HepG2 (cell line): Measurements from ENCODE around the gene CARMIL3. TPM values are rescaled to one million over a fixed set of nuclear protein-coding genes. Genes with fewer than 3 reads are reported as not detected.

ENCODE experiments used
- AGO1 ChIP-seq: fragments of 200-400 bp; formaldehyde crosslinking; IDR thresholded peaks from 2 replicates; pipeline ENCODE4 v1.6.1; 2017; ENCODE audit warnings: mild to moderate bottlenecking, low read depth, low read length, moderate library complexity; ENCODE audit not compliant: poor library complexity, severe bottlenecking
- BHLHE40 ChIP-seq: IDR thresholded peaks from 2 replicates; pipeline ENCODE4 v1.6.1; 2011; ENCODE audit warnings: low read length, improper control_type of control experiment
- FOXO4 ChIP-seq: sonication (generic); formaldehyde crosslinking; conservative IDR thresholded peaks from 2 replicates; pipeline ENCODE4 v1.8.1; 2023; ENCODE audit warnings: missing genetic modification reagents
- HDAC1 ChIP-seq: sonication (generic); formaldehyde crosslinking; IDR thresholded peaks from 2 replicates; pipeline ENCODE4 v1.5.1; 2020; ENCODE audit warnings: mild to moderate bottlenecking, missing genetic modification reagents
- KDM6A ChIP-seq: IDR thresholded peaks from 2 replicates; pipeline ENCODE4 v1.6.1; 2016; ENCODE audit warnings: low read depth
- KLF11 ChIP-seq: IDR thresholded peaks from 2 replicates; pipeline ENCODE4 v1.6.1; 2016; ENCODE audit warnings: missing compliant biosample characterization
- MIER2 ChIP-seq: IDR thresholded peaks from 2 replicates; pipeline ENCODE4 v1.6.1; 2016; ENCODE audit warnings: missing biosample characterization, missing genetic modification reagents
- NFRKB ChIP-seq: fragments of 450-650 bp; IDR thresholded peaks from 2 replicates; pipeline ENCODE4 v1.6.1; 2017
- PAX8 ChIP-seq: sonication (generic); formaldehyde crosslinking; IDR thresholded peaks from 2 replicates; pipeline ENCODE4 v1.8.0; 2022; ENCODE audit warnings: mild to moderate bottlenecking, missing genetic modification reagents, borderline replicate concordance
- PRDM10 ChIP-seq: sonication (generic); formaldehyde crosslinking; IDR thresholded peaks from 2 replicates; pipeline ENCODE4 v1.4.0; 2020; ENCODE audit warnings: low read depth, missing genetic modification reagents
- TMF1 ChIP-seq: sonication (generic); formaldehyde crosslinking; IDR thresholded peaks from 2 replicates; pipeline ENCODE4 v1.8.1; 2022; ENCODE audit warnings: low read depth, missing genetic modification reagents
- ZBTB21 ChIP-seq: sonication (generic); formaldehyde crosslinking; IDR thresholded peaks from 2 replicates; pipeline ENCODE4 v1.4.0; 2020; ENCODE audit warnings: missing genetic modification reagents
- ZNF260 ChIP-seq: sonication (generic); formaldehyde crosslinking; IDR thresholded peaks from 2 replicates; pipeline ENCODE4 v1.4.0; 2020; ENCODE audit warnings: missing genetic modification reagents, low read depth, mild to moderate bottlenecking, borderline replicate concordance
- ZNF550 ChIP-seq: sonication (generic); formaldehyde crosslinking; IDR thresholded peaks from 2 replicates; pipeline ENCODE4 v1.4.0; 2020; ENCODE audit warnings: mild to moderate bottlenecking, missing genetic modification reagents, borderline replicate concordance
- ZNF558 ChIP-seq: sonication (generic); formaldehyde crosslinking; IDR thresholded peaks from 2 replicates; pipeline ENCODE4 v1.9.0; 2022; ENCODE audit warnings: mild to moderate bottlenecking, missing genetic modification reagents, borderline replicate concordance
- ZNF589 ChIP-seq: sonication (generic); formaldehyde crosslinking; conservative IDR thresholded peaks from 2 replicates; pipeline ENCODE4 v1.8.0; 2022; ENCODE audit warnings: mild to moderate bottlenecking, moderate library complexity, missing genetic modification reagents
- ZNF704 ChIP-seq: sonication (generic); formaldehyde crosslinking; IDR thresholded peaks from 2 replicates; pipeline ENCODE4 v1.8.1; 2023; ENCODE audit warnings: mild to moderate bottlenecking, inconsistent platforms, moderate library complexity, missing genetic modification reagents, borderline replicate concordance
- ZNF792 ChIP-seq: IDR thresholded peaks from 2 replicates; pipeline ENCODE4 v1.6.1; 2016
- ZNF800 ChIP-seq: sonication (generic); formaldehyde crosslinking; IDR thresholded peaks from 2 replicates; pipeline ENCODE4 v1.4.0; 2020; ENCODE audit warnings: missing genetic modification reagents
- ZNF839 ChIP-seq: sonication (generic); formaldehyde crosslinking; IDR thresholded peaks from 2 replicates; pipeline ENCODE4 v1.4.0; 2020; ENCODE audit warnings: missing genetic modification reagents, mild to moderate bottlenecking, borderline replicate concordance
- ZSCAN29 ChIP-seq: sonication (generic); formaldehyde crosslinking; conservative IDR thresholded peaks from 2 replicates; pipeline ENCODE4 v1.4.0; 2020; ENCODE audit warnings: mild to moderate bottlenecking, missing genetic modification reagents
- polyA plus RNA-seq, 8 experiments: library from polyadenylated mRNA; depleted of rRNA in 3 of 8; stranded (reverse) in 7 of 8; unstranded in 1 of 8; fragments of >200 nt; fragmentation: Illumina TruSeq in 4 of 8; extraction: Trizol in 4 of 8; gene quantifications; 2 replicates each; pipeline versions ENCODE4 v1.2.1 to v1.2.3, GENCODE V29; 2011 to 2016; ENCODE audit warnings: low read depth in 4 of 8, missing spikeins in 1 of 8, mixed read lengths in 1 of 8; ENCODE audit not compliant: insufficient read depth in 1 of 8
- total RNA-seq, 5 experiments: library from RNA; depleted of rRNA; stranded (reverse); fragments of >200 nt; fragmentation: Illumina TruSeq; extraction: Trizol; gene quantifications; 2 replicates each; pipeline ENCODE4 v1.2.3, GENCODE V29; 2016; ENCODE audit warnings: low read depth in 1 of 5

The CARMIL3 gene
- total and polyA plus RNA-seq, 2 of the 13 experiments (the other 11 are each of a cell fraction or from before 2014, with no cell fraction given) = 0.27 to 0.55 TPM

- TF ChIP-seq ZNF589 (no peak), ZNF704 (CRISPR knock-in tag) (no peak), AGO1 (no peak), FOXO4 (CRISPR knock-in tag) (no peak), NFRKB (no peak), TMF1 (CRISPR knock-in tag) (no peak; the same call in 1 of the 2 replicates), MIER2 (CRISPR knock-in tag) (peak; percentile 66; the same call in 1 of the 2 replicates), ZNF260 (CRISPR knock-in tag) (no peak), ZBTB21 (CRISPR knock-in tag) (0 out of 2 replicates have a peak, but pooled peaks have one; percentile 46), ZNF558 (CRISPR knock-in tag) (no peak), ZNF550 (0 out of 2 replicates have a peak, but pooled peaks have one; percentile 34), ZSCAN29 (CRISPR knock-in tag) (no peak), KDM6A (CRISPR knock-in tag) (no peak; the same call in 1 of the 2 replicates), ZNF800 (CRISPR knock-in tag) (no peak), KLF11 (CRISPR knock-in tag) (no peak), HDAC1 (no peak), PRDM10 (peak; percentile 67), ZNF839 (CRISPR knock-in tag) (no peak; the same call in 1 of the 2 replicates), BHLHE40 (no peak), ZNF792 (CRISPR knock-in tag) (no peak), PAX8 (CRISPR knock-in tag) (peak; percentile 69; the same call in 1 of the 2 replicates)
Observed at GRCh38 chr14:24058260-24058950, 6.6 kb downstream of the CARMIL3 start (continued).
